Measurements from ENCODE around the gene PSD.

- TF ChIP-seq CTCF (IDR thresholded peaks at IDR 0.05; ENCODE audit: low read depth, low read length) (no peak), EZH2phosphoT487 (IDR thresholded peaks at IDR 0.05; ENCODE audit: low read depth) (no peak)
Observed at GRCh38 chr10:102410429-102411073, 8.0 kb downstream of the PSD start.
